Measurements from ENCODE around the gene ATP5F1A. TPM values are rescaled to one million over a fixed set of nuclear protein-coding genes. Genes with fewer than 3 reads are reported as not detected.
A peak's percentile ranks its signal among the peaks of the same experiment; 100 is the strongest.

ATP5F1A gene
- polyA plus RNA-seq, 1 donor (not counting 4 experiments of a cell fraction or from before 2014, with no cell fraction given) = 512 TPM

GRCh38 chr18:46051731-46052461 lies 46.2 kb downstream of the ATP5F1A start:
- H3K9me3 ChIP-seq (ENCODE audit: control insufficient read depth, low read depth, low read length) = no peaks in the 10 kb centered on the region
- dilution Hi-C loops (cut with MboI; ENCODE audit: extremely low pct_ligation_motif_present, low sequenced_read_pairs) = no loop called here
- H3K4me1 ChIP-seq (ENCODE audit: control insufficient read depth, extremely low read depth, insufficient read depth, low read length) = peaks cover 4% of the 10 kb centered on the region
- TF ChIP-seq CTCF (optimal IDR thresholded peaks at IDR 0.05 in 1 of 3, IDR thresholded peaks at IDR 0.05 in 1 of 3, conservative IDR thresholded peaks at IDR 0.05 in 1 of 3; ENCODE audit: extremely low read depth in 1 of 3, insufficient read depth in 2 of 3, low read length in 3 of 3) (no peak), EZH2 (IDR thresholded peaks at IDR 0.05; ENCODE audit: low read length) (no peak)
- no peaks in the 10 kb centered on the region for H3K9me1 ChIP-seq (ENCODE audit: control insufficient read depth, extremely low read depth, insufficient read depth, low read length)
- FAIRE-seq = peak; percentile 51
- no peak overlapping the region for H3K4me2 ChIP-seq (ENCODE audit: control insufficient read depth, extremely low read depth, insufficient read depth, low read depth, low read length)
- peak overlapping the region; percentile 13 for H3K27ac ChIP-seq (ENCODE audit: control insufficient read depth, insufficient read depth, low read length)
- H3K27me3 ChIP-seq (ENCODE audit: control insufficient read depth, extremely low read depth, insufficient read depth, low read length) = no peaks in the 10 kb centered on the region
- H3K4me3 ChIP-seq (ENCODE audit: control insufficient read depth in 2 of 3, extremely low read depth in 1 of 3, insufficient read depth in 2 of 3, low read depth in 1 of 3, low read length in 3 of 3) = no peak overlapping the region
- H3K36me3 ChIP-seq (ENCODE audit: control insufficient read depth in 2 of 2, extremely low read depth in 1 of 2, insufficient read depth in 2 of 2, low read length in 2 of 2) = no peaks in the 10 kb centered on the region
- H3K9ac ChIP-seq (ENCODE audit: control insufficient read depth, extremely low read depth, insufficient read depth, low read length) = no peak overlapping the region
- H3K79me2 ChIP-seq (ENCODE audit: control insufficient read depth, insufficient read depth, low read length) = peaks cover 25% of the 10 kb centered on the region
- no peak overlapping the region for H2AFZ ChIP-seq (ENCODE audit: control insufficient read depth, low read length)
- H4K20me1 ChIP-seq (ENCODE audit: control insufficient read depth, extremely low read depth, insufficient read depth, low read length) = no peaks in the 10 kb centered on the region
- no peak for DNase-seq (ENCODE audit: low read depth, low spot score)

GRCh38 chr18:46050268-46050667 lies 47.8 kb downstream of the ATP5F1A start:
- Histone ChIP-seq H3K4me2 (ENCODE audit: control insufficient read depth, extremely low read depth, insufficient read depth, low read depth, low read length) (no peak overlapping the region), H3K4me3 (ENCODE audit: control insufficient read depth in 2 of 3, extremely low read depth in 1 of 3, insufficient read depth in 2 of 3, low read depth in 1 of 3, low read length in 3 of 3) (no peak overlapping the region), H3K27me3 (ENCODE audit: control insufficient read depth, extremely low read depth, insufficient read depth, low read length) (no peaks in the 10 kb centered on the region), H3K4me1 (ENCODE audit: control insufficient read depth, extremely low read depth, insufficient read depth, low read length) (peaks cover 4% of the 10 kb centered on the region), H3K9ac (ENCODE audit: control insufficient read depth, extremely low read depth, insufficient read depth, low read length) (no peak overlapping the region), H3K79me2 (ENCODE audit: control insufficient read depth, insufficient read depth, low read length) (peaks cover 32% of the 10 kb centered on the region), H3K9me1 (ENCODE audit: control insufficient read depth, extremely low read depth, insufficient read depth, low read length) (no peaks in the 10 kb centered on the region), H4K20me1 (ENCODE audit: control insufficient read depth, extremely low read depth, insufficient read depth, low read length) (no peaks in the 10 kb centered on the region), H2AFZ (ENCODE audit: control insufficient read depth, low read length) (no peak overlapping the region), H3K27ac (ENCODE audit: control insufficient read depth, insufficient read depth, low read length) (no peak overlapping the region), H3K9me3 (ENCODE audit: control insufficient read depth, low read depth, low read length) (no peaks in the 10 kb centered on the region), H3K36me3 (ENCODE audit: control insufficient read depth in 2 of 2, extremely low read depth in 1 of 2, insufficient read depth in 2 of 2, low read length in 2 of 2) (no peaks in the 10 kb centered on the region)
- DNase-seq (ENCODE audit: low read depth, low spot score) (no peak), FAIRE-seq (no peak)
- no peak for TF ChIP-seq EZH2 (IDR thresholded peaks at IDR 0.05; ENCODE audit: low read length)
- no peak for TF ChIP-seq CTCF (optimal IDR thresholded peaks at IDR 0.05 in 1 of 3, IDR thresholded peaks at IDR 0.05 in 1 of 3, conservative IDR thresholded peaks at IDR 0.05 in 1 of 3; ENCODE audit: extremely low read depth in 1 of 3, insufficient read depth in 2 of 3, low read length in 3 of 3)
- dilution Hi-C loops (cut with MboI; ENCODE audit: extremely low pct_ligation_motif_present, low sequenced_read_pairs) = no loop called here
